Measurements from ENCODE around the gene GPLD1.
"Not testable (repeated sequence)": the region's sequence is repeated elsewhere in the genome, so short reads cannot be mapped to it uniquely, and the experiment has no call there.

Gene GPLD1

DNA sequence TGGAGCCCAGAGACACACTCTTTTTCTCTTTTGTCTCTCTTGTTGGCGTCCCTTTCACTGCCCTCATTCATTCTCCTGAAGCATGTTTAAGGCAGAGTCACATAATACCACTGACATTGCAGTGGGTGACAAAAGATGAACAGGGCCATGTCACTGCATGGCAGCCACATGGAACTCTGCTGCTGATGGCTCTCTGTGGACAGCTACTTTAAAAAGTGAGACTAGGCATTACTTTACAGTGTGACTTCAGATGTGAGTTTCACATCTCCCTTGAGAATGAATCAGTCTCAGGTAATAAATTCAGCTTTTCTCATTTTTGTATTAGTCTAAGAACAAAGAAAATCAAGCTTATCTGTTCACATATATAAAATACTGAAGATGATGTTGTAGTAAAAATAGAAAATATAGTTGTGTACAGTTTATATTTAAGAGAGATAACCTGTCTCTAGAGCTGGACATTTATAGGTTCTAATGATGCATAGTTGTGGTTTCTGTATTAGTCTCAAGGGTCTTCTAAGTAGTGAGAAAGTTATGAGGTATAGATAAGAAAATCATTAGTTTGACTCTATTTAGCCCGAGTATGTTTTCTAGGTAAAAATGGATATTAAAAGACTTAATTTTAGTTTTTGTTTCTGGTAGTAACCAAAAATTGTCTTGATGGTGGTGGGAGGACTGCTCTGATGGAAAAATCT, 80.5 kb downstream of the GPLD1 start:
- DNase-seq, result no peak

DNA sequence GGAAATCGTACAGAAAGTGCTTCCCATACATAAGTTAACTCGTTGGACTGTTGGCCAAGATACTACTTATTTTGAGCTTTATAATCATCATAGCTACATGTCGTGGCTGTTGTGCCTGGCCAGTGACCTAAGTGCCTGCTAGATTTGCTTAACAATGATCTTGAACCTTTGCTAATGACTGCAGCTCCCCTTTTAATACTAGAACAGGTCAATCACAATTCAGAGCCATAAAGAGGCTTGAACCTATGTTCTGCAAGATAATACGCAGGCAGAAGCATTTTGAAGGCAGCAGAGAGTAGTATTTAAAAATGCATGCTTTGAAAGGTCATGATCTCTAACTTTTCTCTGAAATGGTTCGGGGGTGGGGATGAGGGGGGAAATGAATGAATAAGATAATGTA, 84.1 kb downstream of the GPLD1 start:
- no peak for DNase-seq

- no peak for DNase-seq
Measured at GRCh38 chr6:24403501-24403824, 85.9 kb downstream of the GPLD1 start.

DNA sequence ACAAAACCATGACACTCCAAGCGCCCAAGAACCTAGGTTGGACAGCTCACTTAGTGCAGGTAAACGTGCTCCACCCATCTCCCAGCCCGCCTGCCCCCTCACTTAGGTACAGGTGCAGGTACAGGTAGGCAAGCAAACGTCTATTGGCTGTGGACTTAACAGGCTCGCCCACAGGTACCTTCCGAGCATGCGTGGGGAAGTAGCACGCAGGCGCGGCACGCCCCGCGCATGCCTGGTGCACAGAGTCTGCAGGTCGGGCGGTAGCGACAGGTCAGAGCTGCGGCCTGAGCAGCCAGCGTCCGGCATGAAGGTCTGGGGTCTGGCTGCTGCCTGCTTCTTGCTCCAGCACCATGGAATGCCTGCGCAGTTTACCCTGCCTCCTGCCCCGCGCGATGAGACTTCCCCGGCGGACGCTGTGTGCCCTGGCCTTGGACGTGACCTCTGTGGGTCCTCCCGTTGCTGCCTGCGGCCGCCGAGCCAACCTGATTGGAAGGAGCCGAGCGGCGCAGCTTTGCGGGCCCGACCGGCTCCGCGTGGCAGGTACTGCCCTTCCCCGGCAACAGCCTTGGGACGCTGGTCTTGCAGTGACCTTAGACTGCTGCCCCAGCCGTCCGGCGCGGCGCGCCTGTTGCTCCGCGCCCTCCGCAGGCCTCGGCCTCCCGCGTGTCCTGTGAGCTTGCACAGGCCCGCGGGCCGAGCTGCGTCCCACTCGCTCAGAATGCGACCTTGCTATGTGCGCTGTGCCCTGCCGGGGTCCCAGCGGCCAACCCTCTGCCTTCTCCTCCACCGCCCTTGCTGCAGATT, 86.5 kb downstream of the GPLD1 start, which contains the start of gene MRS2:
Gene MRS2, plus strand, starts transcription at position 240 of the 804 bp plus-strand sequence. Its CDS starts 111 bp downstream, at position 351.
- DNase-seq, result peak; percentile 98

DNA sequence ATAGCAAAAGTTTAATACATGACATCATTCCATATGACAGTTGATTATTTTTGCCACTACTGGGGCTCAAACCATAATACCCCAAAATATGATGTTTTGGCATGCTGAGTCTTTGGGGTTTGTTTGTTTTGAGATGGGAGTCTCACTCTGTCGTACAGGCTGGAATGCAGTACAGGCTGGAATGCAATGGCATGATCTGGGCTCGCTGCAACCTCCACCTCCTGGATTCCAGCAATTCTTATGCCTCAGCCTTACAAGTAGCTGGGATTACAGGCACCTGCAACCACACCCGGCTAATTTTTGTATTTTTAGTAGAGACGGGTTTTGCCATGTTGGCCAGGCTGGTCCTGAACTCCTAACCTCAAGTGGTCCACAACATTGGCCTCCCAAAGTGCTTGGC, 87.9 kb downstream of the GPLD1 start:
- DNase-seq, result no peak

GRCh38 chr6:24400045-24401039, 89.0 kb downstream of the GPLD1 start:
- peak; percentile 64 for DNase-seq

GRCh38 chr6:24397631-24398030, 91.7 kb downstream of the GPLD1 start:
- no peak for DNase-seq

- DNase-seq, result no peak
Measured at GRCh38 chr6:24396824-24397223, 92.6 kb downstream of the GPLD1 start.

- no peak for DNase-seq
Measured at GRCh38 chr6:24394780-24395437, 94.5 kb downstream of the GPLD1 start.

DNA sequence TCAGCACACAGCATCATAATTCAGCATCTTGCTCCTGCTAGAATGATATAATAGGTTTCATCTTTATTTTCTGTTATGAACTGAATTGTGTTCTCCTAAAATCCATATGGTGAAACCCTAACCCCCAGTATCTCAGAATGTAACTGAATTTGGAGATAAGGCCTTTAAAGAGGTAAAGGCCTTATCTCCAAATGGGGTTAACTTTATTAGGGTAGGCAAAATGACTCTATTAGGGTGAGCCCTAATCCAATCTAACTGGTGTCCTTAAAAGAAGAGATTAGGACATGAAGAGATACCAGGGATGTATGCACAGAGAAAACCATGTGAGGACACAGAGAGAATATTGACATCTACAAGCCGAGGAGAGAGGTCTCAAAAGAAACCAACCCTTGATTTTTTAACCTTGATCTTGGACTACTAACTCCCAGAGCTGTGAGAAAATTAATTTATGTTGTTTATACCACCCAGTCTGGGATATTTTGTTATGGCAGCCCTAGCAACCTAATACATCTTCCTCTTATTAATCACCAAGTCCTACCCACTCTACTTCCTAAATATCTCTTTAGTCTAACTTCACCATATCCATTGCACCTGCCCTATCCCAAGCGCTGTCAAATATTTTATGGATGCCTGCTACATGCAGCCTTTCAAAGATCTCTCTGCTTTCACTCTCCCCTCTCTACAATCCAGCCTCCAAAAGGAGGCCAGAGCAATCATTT, 95.2 kb downstream of the GPLD1 start:
- no peak for DNase-seq

- DNase-seq, result no peak
Measured at GRCh38 chr6:24391756-24392405, 97.5 kb downstream of the GPLD1 start.

DNA sequence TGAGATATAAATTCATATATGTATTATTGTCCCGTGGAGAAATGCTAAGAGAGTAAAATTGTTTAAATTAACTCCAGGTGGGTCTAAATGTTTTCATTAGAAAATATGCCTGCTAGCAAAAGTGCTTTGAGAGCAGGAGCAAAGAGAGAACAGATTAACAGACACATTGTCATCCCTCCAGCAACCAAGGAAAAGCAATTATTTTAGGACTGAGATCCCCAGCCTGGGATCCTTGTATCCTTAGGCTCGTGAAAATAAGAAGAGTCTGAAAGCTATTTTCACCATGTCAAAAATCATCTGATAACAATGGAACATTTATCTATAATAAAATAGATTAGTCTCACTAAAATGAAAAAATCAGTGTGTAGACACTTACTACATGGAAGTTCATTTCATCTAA, 98.2 kb downstream of the GPLD1 start:
- no peak for DNase-seq

DNA sequence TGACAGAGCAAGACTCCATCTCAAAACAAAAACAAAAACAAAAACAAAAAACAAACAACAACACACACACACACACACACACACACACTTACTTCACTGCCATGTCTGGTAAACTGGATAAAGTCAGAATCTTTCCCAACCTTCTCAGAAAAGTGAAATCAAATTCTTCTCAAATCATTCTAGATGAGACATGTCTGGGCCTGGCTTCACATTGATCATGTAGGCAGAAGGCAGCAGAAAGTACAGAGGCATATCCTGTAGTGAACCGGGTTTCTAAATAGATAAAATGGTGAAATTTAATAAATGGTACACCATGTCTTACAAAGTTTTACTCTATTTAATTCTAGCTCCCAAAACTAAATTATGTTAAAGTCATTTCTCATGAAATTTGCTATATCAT, 101.6 kb downstream of the GPLD1 start:
- no peak for DNase-seq

GRCh38 chr6:24385536-24386269, 103.7 kb downstream of the GPLD1 start:
- DNase-seq, result no peak

DNA sequence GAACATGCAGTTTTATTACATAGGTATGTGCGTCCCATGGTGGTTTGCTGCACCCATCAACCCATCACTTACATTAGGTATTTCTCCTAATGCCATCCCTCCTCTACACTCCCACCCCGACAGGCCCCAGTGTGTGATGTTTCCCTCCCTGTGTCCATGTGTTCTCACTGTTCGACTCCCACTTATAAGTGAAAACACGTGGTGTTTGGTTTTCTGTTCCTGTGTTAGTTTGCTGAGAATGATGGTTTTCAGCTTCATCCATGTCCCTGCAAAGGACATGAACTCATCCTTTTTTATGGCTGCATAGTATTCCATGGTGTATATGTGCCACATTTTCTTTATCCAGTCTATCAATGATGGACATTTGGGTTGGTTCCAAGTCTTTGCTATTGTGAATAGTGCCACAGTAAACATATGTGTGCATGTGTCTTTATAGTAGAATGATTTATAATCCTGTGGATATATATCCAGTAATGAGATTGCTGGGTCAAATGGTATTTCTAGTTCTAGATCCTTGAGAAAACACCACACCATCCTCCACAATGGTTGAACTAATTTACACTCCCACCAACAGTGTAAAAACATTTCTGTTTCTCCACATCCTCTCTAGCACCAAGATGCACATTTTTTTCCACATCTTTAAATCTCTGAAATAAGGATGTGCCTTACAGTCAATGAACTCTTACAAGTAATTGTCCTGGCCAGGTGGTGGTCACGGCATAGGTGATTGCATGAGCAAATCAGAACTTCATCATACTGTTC, 104.8 kb downstream of the GPLD1 start:
- not testable (repeated sequence) for DNase-seq

GRCh38 chr6:24382891-24383494, 106.4 kb downstream of the GPLD1 start:
- not testable (repeated sequence) for DNase-seq

DNA sequence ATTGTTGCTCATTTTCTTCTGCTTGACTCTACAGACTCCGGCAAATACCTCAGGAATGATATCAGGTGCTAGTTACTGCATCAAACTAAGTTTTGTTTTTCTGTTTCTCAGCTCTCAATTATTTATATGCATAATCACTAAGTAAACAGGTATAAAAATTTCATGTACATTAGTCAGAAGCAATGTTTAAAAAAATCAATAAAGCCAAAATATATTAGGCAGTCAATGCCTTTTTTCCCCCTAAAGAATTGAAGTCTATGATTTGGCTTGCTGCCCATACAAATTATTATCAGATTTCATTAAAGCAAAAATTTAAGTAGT, 107.2 kb downstream of the GPLD1 start:
- no peak for DNase-seq

DNA sequence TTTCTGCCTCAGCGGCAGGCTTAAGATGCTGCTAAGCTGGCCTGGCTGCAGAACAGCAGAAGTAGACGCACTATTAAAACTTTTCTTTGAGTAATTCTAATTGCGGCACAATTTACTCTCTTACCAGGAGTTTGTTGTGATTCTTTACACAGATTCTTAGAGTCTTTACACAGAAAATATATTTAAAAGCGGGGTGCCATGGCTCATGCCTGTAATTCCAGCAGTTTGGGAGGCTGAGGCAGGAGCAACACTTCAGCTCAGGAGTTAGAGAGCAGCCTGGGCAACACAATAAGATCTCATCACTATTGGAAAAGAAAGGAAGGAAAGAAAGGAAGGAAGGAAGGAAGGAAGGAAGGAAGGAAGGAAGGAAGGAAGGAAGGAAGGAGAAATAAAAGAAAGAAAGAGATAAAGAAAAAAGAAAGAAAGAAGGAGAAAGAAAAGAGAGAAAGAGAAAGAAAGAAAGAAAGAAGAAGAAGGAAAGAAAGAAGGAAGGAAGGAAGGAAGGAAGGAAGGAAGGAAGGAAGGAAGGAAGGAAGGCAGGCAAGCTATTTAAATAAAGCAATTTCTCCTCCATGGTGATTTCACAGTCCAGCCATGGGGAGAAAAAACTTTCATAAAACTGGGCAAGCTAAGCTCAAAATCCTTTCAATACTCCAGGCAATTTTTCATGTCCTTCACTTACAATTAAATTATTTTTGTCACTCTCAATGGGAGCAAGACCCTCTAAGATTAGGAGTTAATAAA, 107.7 kb downstream of the GPLD1 start:
- DNase-seq, result no peak
